ENCODE measurements around the gene STK10.
"Not testable (repeated sequence)": the region's sequence is repeated elsewhere in the genome, so short reads cannot be mapped to it uniquely, and the experiment has no call there.

The STK10 gene

DNA sequence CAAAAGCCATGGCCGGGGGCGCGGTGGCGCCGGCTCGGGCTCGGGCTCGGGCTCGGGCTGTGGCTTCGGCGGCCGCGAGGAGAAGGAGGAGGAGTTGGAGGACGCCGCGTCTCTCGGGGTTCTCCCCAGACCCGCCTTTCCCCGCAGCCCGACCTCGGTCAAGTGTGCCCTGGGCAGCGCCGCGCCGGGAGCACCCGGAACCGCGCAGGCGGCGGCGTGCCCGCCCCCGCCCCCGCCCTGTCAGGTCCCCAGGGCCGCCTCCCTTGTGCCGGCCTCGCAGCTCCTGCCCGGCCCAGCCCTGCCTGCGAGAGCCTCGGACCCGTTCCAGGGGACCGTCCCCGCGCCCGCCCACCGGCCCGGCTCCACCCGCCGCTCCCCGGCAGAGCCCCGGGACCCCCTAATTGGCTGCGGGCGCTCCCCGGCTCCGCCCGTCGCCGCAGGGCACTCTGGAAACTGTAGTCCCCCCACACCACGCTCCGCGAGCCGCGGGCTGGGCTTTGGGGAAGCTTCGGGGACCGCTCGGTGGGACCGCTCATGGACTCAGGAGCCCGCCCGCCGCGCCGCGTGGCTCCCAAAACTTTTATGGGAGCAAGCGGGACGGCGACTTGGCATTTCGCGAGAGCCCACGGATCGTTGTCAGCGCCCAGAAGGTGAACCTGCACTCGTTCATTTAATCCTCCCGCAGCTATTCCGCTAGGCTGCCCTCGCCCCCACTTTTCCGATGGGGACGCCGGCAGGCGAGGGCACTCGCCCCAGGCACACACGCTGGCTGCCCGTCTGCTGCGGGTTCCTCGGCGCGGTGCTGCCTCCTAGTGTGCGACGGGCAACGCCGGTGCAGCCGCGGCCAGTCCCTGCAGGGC, at the start of gene STK10:
STK10 (minus strand) TSS at position 192 of the 860 bp plus-strand sequence; CDS start at position 10, 182 bp downstream.
- no peak for DNase-seq

DNA sequence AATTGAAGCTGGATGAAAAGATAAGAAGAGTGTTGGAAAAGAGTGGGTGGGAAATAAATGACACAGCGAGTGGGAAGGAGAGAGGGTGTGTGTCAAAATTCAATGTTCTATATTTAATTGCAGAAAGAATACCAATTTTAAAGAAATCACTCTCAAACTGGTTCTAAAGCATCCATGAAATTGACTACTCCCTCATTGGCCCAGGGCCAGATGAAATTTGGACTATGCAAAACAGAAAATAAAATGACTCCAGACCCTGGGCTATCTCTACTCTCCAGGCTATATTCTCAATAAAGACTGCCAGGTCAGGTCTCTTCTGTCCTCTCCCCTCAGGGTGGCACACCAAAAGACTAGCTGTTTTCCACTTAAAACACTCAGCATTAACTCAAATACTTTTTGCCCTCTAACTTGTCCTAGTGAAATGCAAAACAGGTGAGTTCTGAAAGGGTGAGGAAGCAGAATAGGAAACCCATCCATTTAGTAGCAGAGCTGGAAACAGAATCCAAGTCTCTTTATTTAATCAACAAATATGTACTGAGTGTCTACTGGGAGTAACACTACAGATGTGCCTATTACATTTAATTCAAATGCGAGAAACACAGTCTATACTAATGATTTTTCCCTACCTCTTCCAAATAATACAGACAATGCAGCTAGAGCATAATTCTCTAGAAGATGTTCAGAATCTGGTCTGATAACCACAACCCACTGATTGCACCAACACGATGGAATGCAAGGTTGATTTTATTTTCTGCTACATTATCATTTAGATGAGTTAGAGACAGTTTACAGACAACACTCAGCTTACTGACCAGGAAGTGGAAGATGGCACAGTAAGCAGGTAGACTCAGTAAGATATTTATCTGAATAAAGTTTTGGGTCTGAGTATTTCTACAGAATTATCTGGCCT, 48.1 kb upstream of the STK10 start:
- DNase-seq, result no peak

DNA sequence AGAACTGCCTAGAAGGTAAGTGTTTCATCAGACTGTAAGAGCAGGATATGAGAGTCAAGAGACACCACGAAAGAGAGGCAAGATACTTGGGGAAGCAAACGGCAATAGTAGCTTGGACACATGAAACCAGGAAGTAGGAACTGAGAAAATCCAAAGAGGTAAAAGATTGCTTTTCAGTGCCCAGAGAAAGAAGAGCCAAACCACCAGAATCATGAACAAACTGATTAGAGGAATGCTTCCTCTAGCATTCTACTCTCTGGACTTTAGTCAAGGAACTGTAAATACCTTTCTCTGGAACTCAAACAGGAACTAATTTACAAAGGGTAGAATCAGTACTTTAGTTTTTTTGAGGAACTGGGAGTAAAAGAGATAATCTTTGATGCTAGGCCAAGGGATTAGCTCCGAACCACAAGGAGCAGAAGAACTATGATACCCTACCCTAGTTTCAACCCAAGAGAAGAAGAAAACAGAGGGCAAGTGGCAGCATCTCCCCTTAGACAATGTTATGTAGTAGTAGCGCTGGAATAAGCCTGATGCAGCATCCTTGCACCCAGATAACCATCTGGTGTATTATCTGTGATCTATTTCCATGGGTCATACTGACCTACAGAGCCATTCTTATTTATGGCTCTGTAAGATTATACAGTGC, 47.2 kb upstream of the STK10 start:
- DNase-seq, result no peak

DNA sequence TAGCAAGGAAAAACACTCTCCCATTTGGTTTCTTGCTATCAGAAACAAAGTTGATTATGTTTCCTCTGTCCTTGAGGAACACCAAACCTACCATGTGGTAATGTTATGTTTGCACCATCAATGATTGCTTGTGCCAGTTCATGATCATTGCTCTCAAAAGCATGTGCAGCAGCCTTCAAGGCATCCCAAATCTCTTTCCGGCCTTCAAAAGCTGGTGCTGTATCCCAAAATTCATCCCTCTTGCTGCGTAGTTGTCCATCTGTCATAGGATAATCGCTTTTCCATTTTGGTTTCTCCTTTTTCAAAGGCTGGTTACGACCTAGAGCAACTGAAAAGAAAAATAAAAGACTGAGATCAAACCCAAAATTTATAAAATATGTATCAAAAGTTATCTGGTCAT, 46.0 kb upstream of the STK10 start:
- DNase-seq, result no peak

DNA sequence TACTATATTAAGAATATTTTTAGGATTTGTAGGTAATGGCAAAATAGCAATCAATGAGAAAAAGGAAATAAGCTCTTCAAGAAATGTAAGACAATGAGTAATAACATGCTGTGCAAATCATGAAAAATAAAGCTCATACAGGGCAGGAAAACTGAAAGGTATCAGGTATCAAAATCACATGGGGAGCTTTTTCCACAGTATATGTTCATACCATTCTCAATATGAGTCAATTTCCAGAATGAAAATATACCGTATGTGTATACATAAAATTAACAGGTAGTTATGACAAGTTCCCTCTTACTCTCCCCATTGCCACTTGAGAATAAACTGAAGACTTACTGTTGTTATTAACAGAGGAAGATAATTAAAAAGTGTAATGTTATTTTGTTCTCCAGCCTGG, 41.9 kb upstream of the STK10 start:
- DNase-seq, result no peak

DNA sequence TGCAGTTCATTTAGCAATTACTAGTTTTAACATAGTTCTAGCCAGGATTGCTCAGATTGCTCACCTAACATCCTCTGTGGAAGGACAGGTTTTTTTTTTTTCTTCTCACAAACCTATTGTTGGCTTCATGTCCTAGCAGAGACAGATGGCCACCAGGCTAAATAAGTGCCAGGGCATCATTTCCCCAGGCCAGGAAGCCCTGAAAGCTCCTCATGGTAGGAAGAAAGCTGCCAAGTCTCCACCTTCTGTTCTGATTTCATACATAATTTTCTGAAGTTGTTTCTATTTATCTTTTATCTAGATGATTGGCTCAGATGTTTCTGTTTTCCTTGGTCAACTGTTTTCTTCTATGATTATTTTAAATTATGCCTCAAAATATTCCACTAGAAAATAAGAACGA, 37.0 kb upstream of the STK10 start:
- no peak for DNase-seq

DNA sequence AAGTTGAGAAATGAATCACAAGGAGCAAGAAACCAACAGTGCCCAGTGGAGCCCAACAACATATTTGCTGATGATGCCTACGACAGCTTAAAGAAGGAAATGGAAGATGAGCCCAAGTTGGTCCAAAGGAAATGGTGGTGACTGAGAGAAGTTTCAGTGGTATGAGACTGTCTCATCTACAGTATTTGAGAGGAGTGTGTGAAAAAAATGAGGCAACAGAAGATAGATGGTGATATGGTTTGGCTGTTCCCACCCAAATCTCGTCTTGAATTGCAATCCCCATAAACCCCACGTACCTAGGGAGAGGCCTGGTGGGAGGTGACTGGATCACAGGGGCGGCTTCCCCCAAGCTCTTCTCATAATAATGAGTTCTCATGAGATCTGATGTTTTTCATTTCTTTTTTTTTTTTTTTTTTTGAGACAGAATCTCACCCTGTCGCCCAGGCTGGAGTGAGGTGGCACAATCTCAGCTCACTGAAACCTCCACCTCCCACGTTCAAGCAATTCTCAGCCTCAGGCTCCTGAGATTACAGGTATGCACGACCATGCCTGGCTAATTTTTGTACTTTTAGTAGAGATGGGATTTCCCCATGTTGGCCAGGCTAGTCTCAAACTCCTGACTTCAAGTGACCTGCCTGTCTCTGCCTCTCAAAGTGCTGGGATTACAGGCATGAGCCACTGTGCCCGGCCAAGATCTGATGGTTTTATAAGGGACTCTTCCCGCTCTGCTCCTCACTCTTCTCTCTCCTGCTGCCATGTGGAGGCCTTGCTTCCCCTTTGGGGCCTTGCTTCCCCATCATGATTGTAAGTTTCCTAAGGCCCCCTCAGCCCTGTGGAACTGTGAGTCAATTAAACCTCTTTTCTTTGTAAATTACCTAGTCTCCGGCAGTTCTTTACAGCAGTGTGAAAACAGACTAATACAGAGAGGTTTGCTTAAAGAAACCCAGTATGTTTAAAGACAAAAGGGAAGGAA, 36.2 kb upstream of the STK10 start:
- no peak for DNase-seq

DNA sequence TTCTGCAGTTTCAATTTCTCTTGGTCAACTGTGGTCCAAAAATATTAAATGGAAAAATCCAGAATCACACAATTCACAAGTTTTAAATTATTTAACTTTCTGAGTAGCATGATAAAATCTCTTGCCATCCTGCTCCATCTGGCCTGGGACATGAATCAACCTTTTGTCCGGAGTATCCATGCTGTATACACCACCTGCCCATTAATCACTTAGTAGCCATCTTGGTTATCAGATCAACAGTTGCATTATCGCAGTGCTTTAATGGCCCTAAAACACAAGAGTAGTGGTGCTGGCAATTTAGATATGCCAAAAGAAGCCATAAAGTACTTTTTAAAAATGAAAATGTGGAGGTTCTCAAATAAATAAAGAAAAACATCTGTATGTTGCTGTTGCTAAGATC, 31.3 kb upstream of the STK10 start:
- no peak for DNase-seq

DNA sequence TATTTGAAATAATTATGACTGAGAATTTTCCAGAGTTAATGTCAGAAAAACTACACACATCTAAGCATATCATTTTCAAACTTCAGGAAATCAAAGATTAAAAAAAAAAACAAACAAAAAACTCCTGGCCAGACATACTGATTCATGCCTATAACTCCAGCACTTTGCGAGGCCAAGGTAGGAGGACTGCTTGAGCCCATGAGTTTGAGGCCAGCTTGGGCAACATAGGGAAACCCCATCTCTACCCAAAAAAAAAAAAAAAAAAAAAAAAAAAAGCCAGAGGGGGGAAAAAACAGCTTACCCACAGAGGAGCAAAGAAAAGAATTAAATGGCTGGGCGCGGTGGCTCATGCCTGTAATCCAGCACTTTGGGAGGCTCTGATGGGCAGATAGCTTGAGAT, 28.3 kb upstream of the STK10 start:
- DNase-seq, result no peak

DNA sequence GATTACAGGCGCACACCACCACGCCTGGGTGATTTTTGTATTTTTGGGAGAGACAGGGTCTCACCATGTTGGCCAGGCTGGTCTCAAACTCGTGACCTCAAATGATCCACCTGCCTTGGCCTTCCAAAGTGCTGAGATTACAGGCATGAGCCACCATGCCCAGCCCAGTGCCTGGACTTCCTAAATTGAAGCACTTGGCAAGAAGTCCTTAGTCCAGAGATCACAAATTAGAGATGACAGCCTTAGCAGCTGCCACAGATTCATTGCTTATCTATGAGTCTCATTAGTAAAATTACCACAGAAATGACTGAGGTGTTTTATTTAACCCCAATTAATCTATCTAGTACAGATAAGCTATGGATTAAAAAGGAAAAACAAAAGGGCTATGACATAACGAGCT, 25.1 kb upstream of the STK10 start:
- no peak for DNase-seq

DNA sequence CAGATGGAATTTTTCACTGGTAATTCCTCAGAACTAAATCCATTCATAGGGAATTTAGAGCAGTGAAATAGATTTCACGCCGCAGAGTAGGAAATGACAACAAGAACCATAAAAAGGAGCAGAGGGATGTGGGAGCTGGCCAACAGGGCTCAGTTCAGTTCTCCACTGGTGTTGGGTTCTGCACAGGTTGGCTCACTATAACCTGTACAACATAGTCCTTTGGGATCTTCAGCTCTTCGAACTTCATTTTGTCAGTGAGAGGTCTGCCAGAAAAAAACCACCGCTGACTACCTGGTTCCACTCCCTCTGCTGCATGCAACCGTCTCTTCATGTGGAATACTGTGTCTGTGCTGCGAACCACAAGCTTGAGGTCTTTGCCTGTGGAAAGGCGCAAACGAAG, 23.7 kb upstream of the STK10 start:
- DNase-seq, result no peak

DNA sequence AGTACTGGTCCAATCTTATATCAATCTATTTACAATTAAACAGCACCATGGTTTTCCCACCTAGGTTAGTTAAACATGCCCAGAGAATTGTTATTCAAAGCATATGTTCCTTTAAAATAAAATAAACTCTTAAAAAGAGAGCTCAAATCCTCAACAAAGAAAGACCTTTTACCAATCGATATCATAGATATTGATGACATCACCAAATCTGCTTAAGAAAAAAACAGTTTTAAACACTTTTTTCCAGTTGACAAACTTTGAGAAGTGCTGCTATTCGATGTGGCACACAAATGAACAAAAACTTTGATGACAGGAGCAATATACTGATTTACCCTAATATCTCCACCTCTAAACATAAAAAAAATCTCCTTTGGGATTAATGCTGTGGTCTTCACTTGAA, 21.7 kb upstream of the STK10 start:
- no peak for DNase-seq

DNA sequence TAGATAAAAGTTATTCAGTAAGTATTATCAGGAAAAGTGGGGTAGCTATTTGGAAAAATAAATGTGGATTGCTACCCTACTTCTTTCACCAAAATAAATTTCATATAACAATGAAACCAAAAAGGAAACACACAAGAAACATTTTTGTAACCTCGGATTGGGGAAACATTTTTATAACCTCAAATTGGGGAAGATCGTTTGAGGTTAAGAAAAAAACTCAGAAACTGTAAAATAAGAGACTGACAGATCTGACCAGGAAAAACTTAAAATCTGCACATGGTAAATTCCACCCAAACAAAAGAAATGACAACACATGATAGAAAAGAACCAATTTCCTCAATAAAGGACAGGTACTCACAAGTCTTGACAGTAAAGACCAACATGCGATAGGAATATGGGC, 19.5 kb upstream of the STK10 start:
- no peak for DNase-seq

DNA sequence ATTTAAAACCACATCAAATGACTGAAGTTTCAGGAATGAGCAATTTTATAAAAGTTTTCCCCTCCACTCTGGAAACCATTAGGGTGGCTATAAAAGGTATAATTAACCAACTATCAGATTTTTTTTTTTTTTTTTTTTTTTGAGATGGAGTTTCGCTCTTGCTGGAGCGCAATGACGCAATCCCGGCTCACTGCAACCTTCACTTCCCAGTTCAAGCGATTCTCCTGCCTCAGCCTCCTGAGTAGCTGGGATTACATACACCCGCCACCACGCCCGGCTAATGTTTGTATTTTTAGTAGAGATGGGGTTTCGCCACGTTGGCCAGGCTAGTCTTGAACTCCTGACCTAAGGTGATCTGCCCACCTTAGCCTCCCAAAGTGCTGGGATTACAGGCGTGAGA, 18.0 kb upstream of the STK10 start:
- DNase-seq, result not testable (repeated sequence)

DNA sequence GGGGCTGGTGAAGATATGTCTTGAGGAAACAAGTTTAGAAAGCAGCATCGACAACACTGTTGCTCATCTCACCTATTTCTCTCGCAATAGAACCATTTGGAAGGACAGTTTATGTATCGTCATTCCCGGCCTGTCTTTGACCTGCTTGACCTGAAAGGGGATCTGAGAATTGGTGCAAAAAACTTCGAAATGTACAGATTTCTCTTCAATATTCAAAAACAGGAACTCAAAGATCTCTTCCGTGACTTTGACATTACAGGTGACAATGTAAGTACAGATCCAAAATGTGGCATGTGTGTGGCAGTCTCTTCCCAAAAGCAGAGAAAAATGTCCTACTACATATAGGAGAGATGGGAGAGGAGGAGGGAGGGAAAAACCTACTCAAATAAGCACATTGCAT, 12.5 kb upstream of the STK10 start:
- no peak for DNase-seq

DNA sequence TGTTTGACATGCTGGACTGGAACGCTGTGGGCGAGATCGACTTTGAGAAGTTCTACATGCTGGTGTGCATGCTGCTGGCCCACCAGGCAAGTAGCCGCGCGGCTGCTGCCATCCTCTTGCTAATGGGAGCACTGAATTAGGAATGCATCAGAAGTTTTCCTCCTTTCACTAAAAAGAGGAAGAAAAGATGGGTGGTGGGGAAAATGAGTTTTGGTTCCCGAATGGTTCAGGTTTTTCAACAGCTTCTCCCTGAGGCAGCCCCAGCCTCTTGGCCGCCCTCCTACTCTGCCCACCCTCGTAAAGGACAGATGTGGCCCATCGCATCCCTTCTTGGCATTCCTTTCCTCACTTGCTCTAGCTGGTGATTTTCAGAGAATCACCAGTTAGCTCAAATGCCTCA, 11.4 kb upstream of the STK10 start:
- no peak for DNase-seq

DNA sequence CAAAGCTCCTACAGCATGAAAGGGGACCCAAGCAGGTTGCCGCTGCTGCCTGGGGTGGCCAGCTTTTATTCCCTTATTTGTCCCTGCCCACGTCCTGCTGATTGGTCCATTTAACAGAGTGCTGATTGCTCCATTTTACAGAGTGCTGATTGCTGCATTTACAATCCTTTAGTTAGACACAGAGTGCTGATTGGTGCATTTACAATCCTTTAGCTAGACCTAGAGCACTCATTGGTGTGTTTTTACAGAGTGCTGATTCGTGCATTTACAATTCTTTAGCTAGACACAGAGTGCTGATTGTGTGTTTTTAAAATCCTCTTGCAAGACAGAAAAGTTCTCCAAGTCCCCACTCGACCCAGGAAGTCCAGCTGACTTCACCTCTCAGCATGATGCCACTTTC, 9.8 kb upstream of the STK10 start:
- not testable (repeated sequence) for DNase-seq

DNA sequence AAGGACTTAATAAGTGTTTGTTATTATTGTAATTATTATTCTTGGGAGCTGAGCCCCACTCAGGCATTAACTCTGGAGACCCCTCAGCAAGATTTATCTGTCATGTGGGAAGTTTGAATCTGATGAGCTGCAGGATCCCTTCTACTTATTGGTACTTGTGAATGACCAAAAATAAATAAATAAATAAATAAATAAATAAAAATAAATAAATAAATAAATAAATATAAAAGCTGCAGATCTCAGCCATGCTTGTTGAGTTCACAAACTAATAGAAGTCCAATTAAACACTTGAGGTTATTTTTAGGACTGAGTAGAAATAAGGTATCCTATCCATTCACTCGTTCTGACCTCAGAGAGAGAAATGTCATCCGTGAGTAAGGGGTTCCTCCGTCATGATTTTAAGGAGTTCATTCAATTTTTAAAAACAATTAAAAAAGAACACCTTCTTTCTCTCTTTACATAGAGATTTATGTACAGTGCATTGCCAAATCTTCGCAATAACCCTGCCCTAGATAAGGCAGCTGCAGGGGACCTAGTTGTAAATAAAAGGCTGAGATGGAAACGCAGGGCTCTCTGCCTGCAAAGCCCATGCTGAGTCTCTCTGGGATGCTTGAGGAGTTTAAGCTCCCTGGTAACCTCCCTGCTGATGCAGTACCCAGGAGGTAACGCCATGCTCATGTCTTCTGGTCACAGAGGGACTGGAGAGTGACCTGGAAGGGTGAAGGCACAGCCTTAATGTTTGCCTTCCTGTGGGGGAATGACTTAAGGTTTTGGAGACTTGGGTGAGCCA, 7.2 kb upstream of the STK10 start:
- no peak for DNase-seq

DNA sequence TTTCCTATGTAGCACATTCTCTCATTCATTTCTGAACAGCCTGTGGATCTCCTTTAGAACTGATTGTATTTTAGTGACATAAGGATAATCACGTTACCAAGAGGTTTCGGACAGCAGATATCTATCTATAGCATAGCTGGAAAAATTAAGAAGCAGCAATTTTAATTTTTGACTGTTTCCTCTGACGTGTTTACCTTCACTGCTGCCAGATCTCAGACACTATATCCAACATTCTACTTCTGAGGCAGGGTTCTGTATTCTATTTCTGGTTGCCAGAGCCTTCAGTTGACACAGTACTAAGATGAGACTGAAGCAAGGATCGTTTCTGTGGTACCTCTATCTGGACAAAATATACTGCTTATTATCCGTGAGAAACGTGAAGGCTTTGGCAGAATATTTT, 5.8 kb upstream of the STK10 start, which contains the start of gene EFCAB9:
EFCAB9 (plus strand) TSS at position 301 of the 400 bp plus-strand sequence; CDS start at position 302, 1 bp downstream.
- DNase-seq, result no peak

DNA sequence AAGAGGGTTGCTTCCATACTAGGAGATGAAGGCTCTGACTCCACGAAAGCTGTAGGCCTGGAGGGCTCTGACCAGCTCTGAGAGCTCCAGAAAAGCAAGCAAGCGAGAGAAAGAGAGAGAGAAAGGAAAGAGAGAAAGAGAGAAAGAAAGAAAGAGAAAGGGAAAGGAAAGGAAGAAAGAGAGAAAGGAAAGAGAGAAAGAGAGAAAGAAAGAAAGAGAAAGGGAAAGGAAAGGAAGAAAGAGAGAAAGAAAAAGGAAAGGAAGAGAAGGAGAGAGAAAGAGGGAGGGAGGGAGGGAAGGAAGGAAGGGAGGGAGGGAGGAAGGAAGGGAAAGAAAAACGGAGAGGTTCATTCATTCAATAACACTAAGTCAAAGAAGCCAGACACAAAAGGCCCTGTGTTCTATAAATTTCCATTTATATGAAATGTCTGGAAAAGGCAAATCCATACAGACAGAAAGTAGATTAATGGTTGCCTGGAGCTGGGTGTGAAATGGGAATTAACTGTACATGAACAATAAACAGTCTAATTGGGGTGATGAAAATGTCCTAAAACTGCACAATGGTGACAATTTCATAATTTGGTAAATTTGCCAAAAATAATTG, 1.8 kb upstream of the STK10 start:
- no peak for DNase-seq
